Stimulated activated CD8-positive, alpha-beta memory T cell treated with anti-CD3 and anti-CD28 coated beads, Interleukin-4, amount 100 ng/mL, for 24 hours (primary cell): ENCODE measurements around the gene DDX10.

Experiments used
- DNase-seq: peaks from one replicate; pipeline ENCODE4 v3.0.0-alpha.2; 2020; ENCODE audit warnings: low read depth

Gene DDX10

GRCh38 chr11:108983636-108984420, 319.0 kb downstream of the DDX10 start:
- no peak for DNase-seq

- no peak for DNase-seq
Observed at GRCh38 chr11:108984523-108984922, 319.7 kb downstream of the DDX10 start.

GRCh38 chr11:108985236-108985944, 320.5 kb downstream of the DDX10 start:
- DNase-seq = no peak

- DNase-seq = no peak
Observed at GRCh38 chr11:108985945-108986279, 321.0 kb downstream of the DDX10 start.
